Gastrocnemius medialis (tissue), 4 donors: Measurements from ENCODE around the gene C3orf22. TPM values are rescaled to one million over a fixed set of nuclear protein-coding genes. Genes with fewer than 3 reads are reported as not detected.

ENCODE experiments used
- ATAC-seq, 2 donors: fragments of 150-250 bp; one replicate each; pipeline ENCODE4 v1.9.1; 2016
- DNase-seq, 2 donors: peaks; one replicate each; pipeline ENCODE4 v3.0.0-alpha.2; 2019
- H3K27ac ChIP-seq, 4 donors: fragments of 200-600 bp; sonication (generic); 1 replicate in 1 of 4; 2 replicates in 3 of 4; pipeline ENCODE4 v1.5.1; 2016 to 2018; ENCODE audit warnings: mild to moderate bottlenecking in 2 of 4, moderate library complexity in 1 of 4
- H3K27me3 ChIP-seq, 3 donors: fragments of 200-600 bp; sonication (generic) in 2 of 3; 1 replicate in 1 of 3; 2 replicates in 2 of 3; pipeline versions ENCODE4 v1.5.1 to v1.6.0; 2016 to 2019; ENCODE audit warnings: mild to moderate bottlenecking in 1 of 3, moderate library complexity in 1 of 3
- H3K36me3 ChIP-seq, 2 donors: fragments of 200-600 bp; sonication (generic) in 1 of 2; one replicate each; pipeline ENCODE4 v1.5.1; 2017 to 2018
- H3K4me1 ChIP-seq, 2 donors: fragments of 200-600 bp; sonication (generic) in 1 of 2; one replicate each; pipeline ENCODE4 v1.5.1; 2016 to 2017; ENCODE audit warnings: mild to moderate bottlenecking in 2 of 2
- H3K4me3 ChIP-seq, 4 donors: fragments of 200-600 bp; sonication (generic) in 3 of 4; 1 replicate in 1 of 4; 2 replicates in 3 of 4; pipeline ENCODE4 v1.5.1; 2016 to 2019; ENCODE audit warnings: mild to moderate bottlenecking in 2 of 4
- H3K9me3 ChIP-seq, 3 donors: fragments of 200-600 bp; sonication (generic) in 2 of 3; 1 replicate in 1 of 3; 2 replicates in 2 of 3; pipeline ENCODE4 v1.5.1; 2016 to 2019
- POLR2A ChIP-seq, 2 donors: fragments of 450-650 bp; IDR thresholded peaks; one replicate each; pipeline ENCODE4 v1.6.1; 2017; ENCODE audit warnings: antibody characterized with exemption in 2 of 2, mild to moderate bottlenecking in 2 of 2, moderate library complexity in 2 of 2
- in situ Hi-C, 4 donors: fragments of 200-750 bp; cut with MboI; loops; one replicate each; pipeline versions ENCODE4 v1.15.0 to v1.8.0; 2017; ENCODE audit warnings: low sequenced_read_pairs in 4 of 4
- intact Hi-C: fragments of 100-400 bp; cut with DNase I; formaldehyde crosslinking; loops from one replicate; pipeline ENCODE4 v1.15.1; 2023; ENCODE audit warnings: low total_unique reads
- total RNA-seq, 4 donors: library from RNA; depleted of rRNA; stranded (reverse); fragments of >200 nt; gene quantifications; one replicate each; pipeline versions ENCODE4 v1.1.0 to v1.2.3, GENCODE V29; 2016
- TF ChIP-seq, protein P1 (sequence below), 5 experiments: fragments of 450-650 bp in 3 of 5; fragments of 200-600 bp in 2 of 5; sonication (generic) in 2 of 5; IDR thresholded peaks in 4 of 5; conservative IDR thresholded peaks in 1 of 5; 1 replicate in 4 of 5; 2 replicates in 1 of 5; pipeline ENCODE4 v1.5.1; 2016 to 2019; ENCODE audit warnings: antibody characterized with exemption in 5 of 5, mild to moderate bottlenecking in 3 of 5, moderate library complexity in 3 of 5

Gene C3orf22, protein sequence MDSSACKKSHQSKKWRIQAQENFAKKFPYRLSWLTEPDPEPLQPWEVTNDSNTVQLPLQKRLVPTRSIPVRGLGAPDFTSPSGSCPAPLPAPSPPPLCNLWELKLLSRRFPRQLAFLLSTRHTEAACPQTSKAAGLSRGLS
- not detected for total RNA-seq

DNA sequence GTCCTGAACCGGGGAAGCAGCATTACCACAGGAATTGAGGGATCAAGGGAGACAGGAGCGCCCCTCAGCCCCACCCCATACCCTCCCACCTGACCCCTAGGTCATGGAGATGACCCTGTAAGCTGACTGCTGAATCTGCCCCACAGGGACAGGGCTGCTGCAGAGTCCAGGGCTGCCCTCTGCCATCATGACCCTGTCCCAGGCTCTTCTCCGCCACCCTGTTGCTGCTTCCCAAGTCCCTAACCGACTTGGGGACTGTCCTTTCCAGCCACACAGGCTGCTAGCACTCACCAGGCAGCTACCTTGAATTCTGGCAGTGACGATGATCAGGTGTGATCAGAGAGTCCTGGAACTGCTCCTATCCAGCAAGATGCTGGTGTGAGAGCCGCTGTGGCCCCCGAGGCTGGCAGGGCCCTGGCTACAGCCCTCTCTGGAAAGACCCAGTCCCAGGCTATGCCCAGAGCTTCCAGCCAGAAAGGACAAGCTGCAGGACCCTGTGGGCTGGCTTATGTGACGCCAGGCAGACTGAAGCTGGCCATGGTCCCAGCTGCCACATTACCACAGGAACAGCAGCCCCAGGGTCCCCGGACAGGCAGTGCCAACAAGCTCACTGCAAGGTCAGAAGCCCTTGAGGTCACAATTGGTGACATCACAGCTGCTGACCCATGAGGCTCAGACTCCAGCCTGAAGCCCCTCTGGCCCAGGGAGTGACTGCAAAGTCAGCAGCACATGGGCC is at the start of gene C3orf22:
C3orf22 (minus strand) TSS at position 597 of the 736 bp plus-strand sequence. CDS start 5,542 bp downstream, outside the sequence.
- Histone ChIP-seq H3K27me3 (no peaks in the 10 kb centered on the region), H3K4me1 (no peaks in the 10 kb centered on the region), H3K27ac (no peak within 1 kb of the TSS), H3K4me3 (no peak within 1 kb of the TSS), H3K36me3 (no peaks in the 10 kb centered on the region), H3K9me3 (peaks cover 0 to 3% (median 0%) of the 10 kb centered on the region in 3 donors)
- ATAC-seq (no peak), DNase-seq (no peak)
- in situ Hi-C loops, result no loop called here
- TF ChIP-seq, protein P1, sequence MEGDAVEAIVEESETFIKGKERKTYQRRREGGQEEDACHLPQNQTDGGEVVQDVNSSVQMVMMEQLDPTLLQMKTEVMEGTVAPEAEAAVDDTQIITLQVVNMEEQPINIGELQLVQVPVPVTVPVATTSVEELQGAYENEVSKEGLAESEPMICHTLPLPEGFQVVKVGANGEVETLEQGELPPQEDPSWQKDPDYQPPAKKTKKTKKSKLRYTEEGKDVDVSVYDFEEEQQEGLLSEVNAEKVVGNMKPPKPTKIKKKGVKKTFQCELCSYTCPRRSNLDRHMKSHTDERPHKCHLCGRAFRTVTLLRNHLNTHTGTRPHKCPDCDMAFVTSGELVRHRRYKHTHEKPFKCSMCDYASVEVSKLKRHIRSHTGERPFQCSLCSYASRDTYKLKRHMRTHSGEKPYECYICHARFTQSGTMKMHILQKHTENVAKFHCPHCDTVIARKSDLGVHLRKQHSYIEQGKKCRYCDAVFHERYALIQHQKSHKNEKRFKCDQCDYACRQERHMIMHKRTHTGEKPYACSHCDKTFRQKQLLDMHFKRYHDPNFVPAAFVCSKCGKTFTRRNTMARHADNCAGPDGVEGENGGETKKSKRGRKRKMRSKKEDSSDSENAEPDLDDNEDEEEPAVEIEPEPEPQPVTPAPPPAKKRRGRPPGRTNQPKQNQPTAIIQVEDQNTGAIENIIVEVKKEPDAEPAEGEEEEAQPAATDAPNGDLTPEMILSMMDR (IDR thresholded peaks at IDR 0.05 in 4 of 5, conservative IDR thresholded peaks at IDR 0.05 in 1 of 5), result no peak
- no peak for TF ChIP-seq POLR2A (IDR thresholded peaks at IDR 0.05)
- intact Hi-C loops, result no loop called here

DNA sequence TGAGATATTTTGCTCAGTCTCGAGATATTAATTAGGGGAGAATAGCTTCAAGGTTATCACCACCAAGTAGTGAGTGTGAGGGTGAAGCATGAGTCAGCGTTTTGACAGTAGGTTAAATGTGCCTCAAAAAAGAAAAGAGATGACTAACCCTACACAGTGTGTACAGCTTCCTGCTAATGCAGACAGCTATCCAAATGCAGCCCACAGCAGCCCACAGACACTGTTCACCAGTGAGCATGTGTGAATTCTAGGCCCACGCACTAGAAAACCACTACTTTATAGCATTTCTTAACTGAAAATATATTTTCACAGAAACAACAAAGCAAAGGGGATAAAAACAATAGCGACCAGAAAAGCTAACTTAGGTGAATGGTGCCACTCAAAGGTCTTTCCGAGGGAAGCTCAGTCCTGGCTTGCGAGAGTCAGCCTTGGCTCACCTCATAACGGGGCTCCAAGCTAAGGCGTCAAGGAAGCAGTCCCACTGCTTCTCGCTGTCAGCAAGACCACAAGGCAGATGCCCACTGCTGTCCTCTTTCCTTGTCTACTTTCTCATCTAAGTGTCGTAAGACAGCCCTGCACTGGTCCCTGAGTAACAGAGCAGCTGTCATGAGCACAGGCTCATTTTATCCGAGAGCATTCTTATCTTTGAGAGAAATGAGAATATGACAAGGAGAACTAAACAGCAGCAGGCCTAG is 48.6 kb upstream of the C3orf22 start:
- DNase-seq (no peak), ATAC-seq (no peak)
- in situ Hi-C loops, result no loop called here
- TF ChIP-seq, protein P1 (IDR thresholded peaks at IDR 0.05 in 4 of 5, conservative IDR thresholded peaks at IDR 0.05 in 1 of 5), result no peak
- TF ChIP-seq POLR2A (IDR thresholded peaks at IDR 0.05), result no peak
- Histone ChIP-seq H3K27ac (no peak overlapping the region), H3K9me3 (no peaks in the 10 kb centered on the region), H3K4me3 (no peak overlapping the region), H3K27me3 (no peaks in the 10 kb centered on the region), H3K36me3 (peaks cover 0 to 60% of the 10 kb centered on the region in 2 donors), H3K4me1 (no peaks in the 10 kb centered on the region)
- intact Hi-C loops, result no loop called here

DNA sequence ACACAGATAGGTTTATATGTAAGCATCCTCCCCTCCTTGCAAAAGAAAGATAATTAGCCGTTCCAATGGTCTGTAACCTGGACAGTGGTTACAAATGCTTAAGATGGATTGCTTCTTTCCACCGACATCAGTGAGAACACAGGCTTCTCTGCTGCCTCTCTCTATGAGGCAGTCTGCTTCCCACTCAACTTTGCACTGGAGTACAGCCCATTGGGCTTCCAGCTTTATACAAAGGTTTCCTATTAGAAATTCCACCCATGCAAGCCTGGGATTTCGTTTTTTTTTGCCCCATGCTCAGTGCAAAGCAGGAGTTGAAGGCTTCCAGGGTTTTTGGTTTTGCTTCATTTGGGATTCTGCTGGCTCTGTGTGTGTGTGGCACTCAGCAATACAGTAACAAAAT is 47.3 kb upstream of the C3orf22 start:
- DNase-seq, result no peak
- Histone ChIP-seq H3K27ac (no peak overlapping the region), H3K9me3 (no peaks in the 10 kb centered on the region), H3K4me3 (no peak overlapping the region), H3K27me3 (no peaks in the 10 kb centered on the region), H3K36me3 (peaks cover 0 to 54% of the 10 kb centered on the region in 2 donors), H3K4me1 (no peaks in the 10 kb centered on the region)
- intact Hi-C loops, result no loop called here
- TF ChIP-seq, protein P1 (IDR thresholded peaks at IDR 0.05 in 4 of 5, conservative IDR thresholded peaks at IDR 0.05 in 1 of 5), result no peak
- TF ChIP-seq POLR2A (IDR thresholded peaks at IDR 0.05), result no peak
- no peak for ATAC-seq
- in situ Hi-C loops, result no loop called here

DNA sequence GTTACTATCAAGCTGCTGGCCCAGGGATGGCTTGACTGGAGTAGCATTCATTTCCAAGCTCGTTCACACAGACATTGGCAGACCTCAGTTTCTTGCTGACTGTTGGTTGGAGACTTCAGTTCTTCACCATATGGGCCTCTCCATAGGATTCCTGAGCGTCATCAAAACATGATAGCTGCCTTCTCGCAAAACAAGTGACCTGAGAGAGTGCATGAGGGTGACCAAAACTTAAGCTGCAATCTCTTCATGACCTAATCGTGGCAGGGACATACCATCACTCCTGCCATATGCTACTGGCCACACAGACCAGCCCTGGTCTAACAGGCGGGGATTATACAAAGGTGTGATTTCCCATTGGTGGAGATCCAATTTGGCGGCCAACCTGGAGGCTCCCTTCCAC is 46.0 kb upstream of the C3orf22 start:
- no peak overlapping the region for H3K27ac ChIP-seq
- intact Hi-C loops (no loop called here), in situ Hi-C loops (no loop called here)
- H3K4me1 ChIP-seq, result no peaks in the 10 kb centered on the region
- TF ChIP-seq, protein P1 (IDR thresholded peaks at IDR 0.05 in 4 of 5, conservative IDR thresholded peaks at IDR 0.05 in 1 of 5), result no peak
- no peak for TF ChIP-seq POLR2A (IDR thresholded peaks at IDR 0.05)
- no peak for ATAC-seq
- DNase-seq, result no peak
- no peaks in the 10 kb centered on the region for H3K9me3 ChIP-seq
- no peaks in the 10 kb centered on the region for H3K27me3 ChIP-seq
- H3K36me3 ChIP-seq, result peaks cover 0 to 41% of the 10 kb centered on the region in 2 donors
- H3K4me3 ChIP-seq, result no peak overlapping the region
